ENCODE data around the gene HMGXB3. TPM values are rescaled to one million over a fixed set of nuclear protein-coding genes. Genes with fewer than 3 reads are reported as not detected.

Gene HMGXB3
- total RNA-seq, 1 experiment from 2014 or later: 26.9 TPM

GRCh38 chr5:150023136-150023535 lies 22.6 kb downstream of the HMGXB3 start:
- no peak overlapping the region for H2AFZ ChIP-seq (ENCODE audit: low read length)
- H2BK5ac ChIP-seq (ENCODE audit: insufficient read length, low read length): no peak overlapping the region
- no peak overlapping the region for H3K4me2 ChIP-seq (ENCODE audit: insufficient read depth, insufficient read length, low read length)
- H3K56ac ChIP-seq (ENCODE audit: insufficient read length, low read depth, low read length): no peak overlapping the region
- Mint-ChIP-seq H3K27me3 (ENCODE audit: low read depth) (no peaks in the 10 kb centered on the region), H3K36me3 (ENCODE audit: insufficient read depth in 1 of 3, low read depth in 3 of 3) (peaks cover 21 to 83% (median 65%) of the 10 kb centered on the region in 3 experiments; a peak in 6 of 7 replicates), H3K4me3 (no peak overlapping the region), H3K4me1 (peaks cover 21 to 28% of the 10 kb centered on the region in 2 experiments), H3K27ac (peak overlapping the region in 1 of 3 experiments; percentile 76; a peak in 1 of 7 replicates), H3K9me3 (no peaks in the 10 kb centered on the region)
- H3K4me1 ChIP-seq (ENCODE audit: insufficient read depth, low read length): peaks cover 2% of the 10 kb centered on the region; the same call in 1 of the 2 replicates
- H4K5ac ChIP-seq (ENCODE audit: insufficient read length, low read depth, low read length): no peak overlapping the region
- no peaks in the 10 kb centered on the region for H3K27me3 ChIP-seq (ENCODE audit: insufficient read depth, low read length)
- DNase-seq: no peak
- H3K79me1 ChIP-seq (ENCODE audit: insufficient read depth, low read depth, low read length, poor library complexity, severe bottlenecking): no peaks in the 10 kb centered on the region
- no peak overlapping the region for H3K18ac ChIP-seq (ENCODE audit: insufficient read length, low read depth, low read length)
- H3K9ac ChIP-seq (ENCODE audit: extremely low read depth, insufficient read length, low read length): no peak overlapping the region
- H3K79me2 ChIP-seq (ENCODE audit: insufficient read depth, low read length): no peaks in the 10 kb centered on the region
- H2BK120ac ChIP-seq (ENCODE audit: low read depth, low read length, poor library complexity, severe bottlenecking): no peak overlapping the region
- H3T11ph ChIP-seq (ENCODE audit: low read length): no peak overlapping the region
- H4K8ac ChIP-seq (replicated peaks; ENCODE audit: insufficient read length, low read depth, low read length): no peak overlapping the region
- no peaks in the 10 kb centered on the region for H3K23me2 ChIP-seq (ENCODE audit: insufficient read length, low read depth, low read length, poor library complexity, severe bottlenecking)
- no CpG with 5 or more reads among the region's 1 CpG for WGBS (ENCODE audit: extremely low coverage, insufficient read length, low lambda C conversion rate)
- no peak overlapping the region for H4K91ac ChIP-seq (ENCODE audit: insufficient read length, low read depth, low read length)
- no peak overlapping the region for H3K23ac ChIP-seq (ENCODE audit: insufficient read length, low read depth, low read length)
- H3K4ac ChIP-seq (ENCODE audit: low read depth, low read length): no peak overlapping the region
- no peak overlapping the region for H3K14ac ChIP-seq (ENCODE audit: insufficient read depth, low read length)
- H4K20me1 ChIP-seq (ENCODE audit: control insufficient read depth, insufficient read depth, insufficient read length): no peaks in the 10 kb centered on the region
- H2BK12ac ChIP-seq (ENCODE audit: insufficient read length, low read depth, low read length): no peak overlapping the region
- H2AK5ac ChIP-seq (ENCODE audit: insufficient read length, low read length): no peak overlapping the region
- H2BK15ac ChIP-seq (ENCODE audit: low read depth, low read length): no peak overlapping the region
- H3K27ac ChIP-seq (ENCODE audit: insufficient read length, low read depth, low read length): no peak overlapping the region
- H2BK20ac ChIP-seq (ENCODE audit: low read depth, low read length, poor library complexity, severe bottlenecking): no peak overlapping the region
- H3K9me3 ChIP-seq (ENCODE audit: control insufficient read depth, low read depth, low read length): no peaks in the 10 kb centered on the region
- TF ChIP-seq, protein P1, sequence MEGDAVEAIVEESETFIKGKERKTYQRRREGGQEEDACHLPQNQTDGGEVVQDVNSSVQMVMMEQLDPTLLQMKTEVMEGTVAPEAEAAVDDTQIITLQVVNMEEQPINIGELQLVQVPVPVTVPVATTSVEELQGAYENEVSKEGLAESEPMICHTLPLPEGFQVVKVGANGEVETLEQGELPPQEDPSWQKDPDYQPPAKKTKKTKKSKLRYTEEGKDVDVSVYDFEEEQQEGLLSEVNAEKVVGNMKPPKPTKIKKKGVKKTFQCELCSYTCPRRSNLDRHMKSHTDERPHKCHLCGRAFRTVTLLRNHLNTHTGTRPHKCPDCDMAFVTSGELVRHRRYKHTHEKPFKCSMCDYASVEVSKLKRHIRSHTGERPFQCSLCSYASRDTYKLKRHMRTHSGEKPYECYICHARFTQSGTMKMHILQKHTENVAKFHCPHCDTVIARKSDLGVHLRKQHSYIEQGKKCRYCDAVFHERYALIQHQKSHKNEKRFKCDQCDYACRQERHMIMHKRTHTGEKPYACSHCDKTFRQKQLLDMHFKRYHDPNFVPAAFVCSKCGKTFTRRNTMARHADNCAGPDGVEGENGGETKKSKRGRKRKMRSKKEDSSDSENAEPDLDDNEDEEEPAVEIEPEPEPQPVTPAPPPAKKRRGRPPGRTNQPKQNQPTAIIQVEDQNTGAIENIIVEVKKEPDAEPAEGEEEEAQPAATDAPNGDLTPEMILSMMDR (conservative IDR thresholded peaks at IDR 0.05): no peak

Data from H9 (cell line).